NCI-H2081 treated with DMSO at 0.1 percent for 48 hours (cell line): ENCODE measurements around the gene SYT8.

Experiments
- DNase-seq: peaks from one replicate; lab custom pipeline; 2025; lab: John Stamatoyannopoulos, UW

The SYT8 gene

DNA sequence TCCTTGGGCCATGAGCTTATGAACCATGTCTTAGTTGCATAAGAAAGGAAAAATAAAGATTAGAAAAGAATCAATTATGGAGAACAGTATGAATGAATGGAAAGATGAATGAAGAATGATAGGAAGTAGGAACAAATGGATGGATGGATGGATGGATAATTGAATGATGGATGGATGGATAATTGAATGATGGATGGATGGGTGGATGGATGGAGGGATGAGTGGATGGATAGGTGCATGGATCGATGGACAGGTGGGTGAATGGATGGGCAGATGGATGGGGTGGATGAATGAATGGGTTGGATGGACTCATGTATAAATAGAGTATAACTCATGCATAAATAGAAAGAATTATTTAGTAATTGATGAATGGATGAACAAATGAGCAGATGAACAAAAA, 25.3 kb downstream of the SYT8 start:
- no peak for DNase-seq

- DNase-seq: no peak
Observed at GRCh38 chr11:1861435-1862411, 26.9 kb downstream of the SYT8 start.

DNA sequence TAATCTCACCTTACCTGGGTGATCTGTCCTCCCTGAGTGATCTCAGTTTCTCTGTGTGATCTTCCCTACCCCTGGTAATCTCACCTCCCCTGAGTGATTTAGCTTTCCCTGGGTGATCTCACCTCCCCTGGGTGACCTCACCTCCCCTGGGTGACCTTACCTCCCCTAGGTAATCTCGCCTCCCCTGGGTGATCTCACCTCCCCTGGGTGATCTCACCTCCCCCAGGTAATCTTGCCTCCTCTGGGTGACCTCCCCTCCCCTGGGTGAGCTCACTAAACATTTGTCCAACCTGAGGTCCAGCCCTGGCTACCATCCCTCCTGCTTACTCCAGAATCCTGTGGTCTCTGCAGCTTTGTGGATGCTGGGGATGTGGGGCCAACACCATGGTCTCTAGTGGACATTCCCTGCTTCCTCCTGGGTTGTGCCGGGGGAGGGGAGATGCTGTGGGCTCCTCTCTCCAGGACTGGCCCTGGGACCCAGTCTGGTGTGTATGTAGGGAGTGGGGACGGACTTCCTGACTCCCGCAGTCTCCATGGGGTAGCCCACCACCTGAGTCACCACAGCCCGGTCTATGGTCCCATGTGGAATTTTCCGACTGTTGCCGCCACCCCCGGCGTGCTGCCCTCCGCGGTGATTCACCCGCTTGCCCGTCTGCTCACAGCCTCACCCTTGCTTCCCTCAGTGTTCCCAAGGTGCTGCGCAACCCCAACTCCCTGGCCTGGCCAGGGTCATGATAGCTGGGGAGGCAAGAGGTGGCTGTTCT, 28.0 kb downstream of the SYT8 start:
- DNase-seq: no peak

GRCh38 chr11:1863352-1864216, 28.8 kb downstream of the SYT8 start:
- no peak for DNase-seq

- no peak for DNase-seq
Observed at GRCh38 chr11:1864231-1864630, 29.4 kb downstream of the SYT8 start.

DNA sequence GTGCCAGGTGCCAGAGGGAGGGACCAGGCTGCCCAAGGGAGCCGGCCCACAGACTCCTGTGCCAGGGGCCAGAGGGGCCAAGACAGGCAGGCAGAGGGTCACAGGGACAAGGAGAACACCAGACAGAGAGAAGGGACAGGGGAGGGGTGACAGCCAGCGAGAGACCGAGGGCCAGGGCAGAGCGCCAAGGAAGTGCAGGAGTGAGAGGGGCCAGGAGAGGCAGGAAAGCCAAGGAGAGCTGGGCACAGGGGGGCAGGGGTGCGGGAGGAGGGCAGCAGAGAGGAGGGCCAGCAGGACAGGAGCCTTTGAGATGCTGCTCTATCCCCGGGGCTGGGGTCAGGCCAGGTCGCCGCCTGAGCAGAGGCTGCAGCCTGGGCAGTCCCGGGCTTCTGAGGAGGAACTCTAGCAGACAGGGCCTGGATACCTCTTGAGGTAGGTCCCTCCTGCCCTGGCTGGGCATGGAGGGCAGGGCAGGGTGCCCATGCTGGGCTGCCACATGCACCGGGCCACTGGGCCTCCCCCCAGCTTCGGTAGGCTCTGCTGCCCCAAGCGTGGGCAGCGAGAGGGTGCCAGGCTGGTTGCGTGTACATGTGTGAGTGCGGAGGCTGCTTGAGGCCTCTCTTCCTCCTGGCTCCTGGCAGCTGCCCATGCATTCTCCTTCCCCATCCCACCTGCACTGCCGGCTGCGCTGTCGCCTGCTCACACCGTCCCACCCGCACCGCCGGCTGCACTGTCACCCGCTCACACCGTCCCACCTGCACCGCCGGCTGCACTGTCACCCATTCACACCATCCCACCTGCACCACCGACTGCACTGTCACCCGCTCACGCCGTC, 30.3 kb downstream of the SYT8 start:
- DNase-seq: no peak

- no peak for DNase-seq
Observed at GRCh38 chr11:1866226-1866625, 31.4 kb downstream of the SYT8 start.

DNA sequence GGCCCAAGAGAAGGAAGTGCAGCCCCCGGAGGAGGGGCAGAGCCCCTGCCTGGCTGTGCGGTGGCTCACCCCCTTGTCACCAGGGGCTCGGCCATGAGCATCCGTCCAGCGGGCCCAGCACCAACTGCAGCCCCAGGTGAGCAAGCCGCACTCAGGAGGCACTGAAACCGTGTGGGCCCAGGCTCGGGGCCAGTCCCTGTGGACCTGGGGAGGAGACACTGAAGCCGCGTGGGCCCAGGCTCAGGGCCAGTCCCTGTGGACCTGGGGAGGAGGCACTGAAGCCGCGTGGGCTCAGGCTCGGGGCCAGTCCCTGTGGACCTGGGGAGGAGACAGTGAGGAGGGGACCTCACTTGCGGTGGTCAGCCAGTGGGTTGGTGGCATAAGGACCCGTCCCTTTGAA, 32.0 kb downstream of the SYT8 start:
- no peak for DNase-seq

- no peak for DNase-seq
Observed at GRCh38 chr11:1867381-1867780, 32.6 kb downstream of the SYT8 start.

DNA sequence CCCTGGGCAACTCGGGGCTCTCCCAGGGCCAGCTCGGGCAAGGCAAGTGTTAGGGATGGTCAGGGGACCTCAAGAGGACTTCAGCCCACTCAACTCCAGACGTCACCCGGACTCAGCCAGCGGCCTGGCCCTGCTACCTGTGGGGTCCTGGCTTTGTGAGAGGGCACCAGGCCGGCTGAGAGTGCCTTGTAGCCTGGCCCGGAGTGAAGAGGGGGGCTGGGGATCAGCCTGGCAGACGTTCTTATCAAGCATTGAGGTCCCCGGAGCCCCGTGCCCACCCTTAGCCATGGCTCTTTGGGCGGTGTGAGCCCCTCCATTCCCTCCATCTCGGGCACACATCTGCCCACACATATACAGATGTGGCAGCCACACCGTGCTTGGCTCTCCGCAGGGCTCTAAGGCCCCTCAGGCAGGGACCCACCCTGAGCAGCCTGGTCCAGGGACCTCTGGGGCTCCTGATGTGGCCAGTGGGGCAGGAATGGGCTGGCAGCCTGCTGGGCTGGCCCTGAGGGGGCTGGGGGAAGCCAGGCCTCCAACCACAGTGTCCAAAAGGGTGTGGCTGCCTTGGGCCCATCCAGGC, 33.4 kb downstream of the SYT8 start:
- DNase-seq: no peak

DNA sequence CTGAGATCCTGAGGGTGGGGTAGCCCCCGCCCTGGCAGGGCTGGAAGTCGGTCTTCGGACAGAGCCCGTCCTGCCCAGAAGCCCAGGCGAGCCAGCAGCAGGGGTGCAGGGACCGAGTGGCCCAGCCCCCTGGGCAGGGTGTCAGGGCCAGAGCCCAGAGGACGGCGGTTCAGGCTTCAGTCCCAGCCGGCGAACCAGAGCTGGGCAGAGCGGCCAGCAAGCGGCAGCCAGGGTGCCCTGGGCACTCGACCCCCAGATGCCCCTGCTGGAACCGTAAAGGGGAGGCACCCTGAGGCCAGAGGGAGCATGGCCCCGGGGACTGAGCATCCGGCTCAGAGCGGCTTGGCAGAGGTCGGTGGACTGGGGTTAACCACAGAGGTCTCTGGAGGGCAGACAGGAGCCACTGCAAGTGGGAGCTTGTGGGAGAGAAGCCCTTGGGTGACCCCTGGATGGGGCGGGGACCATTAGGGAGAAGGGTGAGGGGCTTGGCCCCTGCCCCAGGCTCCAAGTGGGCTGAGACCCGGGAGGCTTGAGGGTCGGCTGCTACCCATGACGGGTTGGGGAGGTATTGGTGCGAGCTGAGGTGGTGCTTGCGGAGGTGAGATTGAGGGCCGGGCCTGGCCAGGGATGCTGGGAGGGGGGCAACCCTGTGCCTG, 34.0 kb downstream of the SYT8 start:
- no peak for DNase-seq

DNA sequence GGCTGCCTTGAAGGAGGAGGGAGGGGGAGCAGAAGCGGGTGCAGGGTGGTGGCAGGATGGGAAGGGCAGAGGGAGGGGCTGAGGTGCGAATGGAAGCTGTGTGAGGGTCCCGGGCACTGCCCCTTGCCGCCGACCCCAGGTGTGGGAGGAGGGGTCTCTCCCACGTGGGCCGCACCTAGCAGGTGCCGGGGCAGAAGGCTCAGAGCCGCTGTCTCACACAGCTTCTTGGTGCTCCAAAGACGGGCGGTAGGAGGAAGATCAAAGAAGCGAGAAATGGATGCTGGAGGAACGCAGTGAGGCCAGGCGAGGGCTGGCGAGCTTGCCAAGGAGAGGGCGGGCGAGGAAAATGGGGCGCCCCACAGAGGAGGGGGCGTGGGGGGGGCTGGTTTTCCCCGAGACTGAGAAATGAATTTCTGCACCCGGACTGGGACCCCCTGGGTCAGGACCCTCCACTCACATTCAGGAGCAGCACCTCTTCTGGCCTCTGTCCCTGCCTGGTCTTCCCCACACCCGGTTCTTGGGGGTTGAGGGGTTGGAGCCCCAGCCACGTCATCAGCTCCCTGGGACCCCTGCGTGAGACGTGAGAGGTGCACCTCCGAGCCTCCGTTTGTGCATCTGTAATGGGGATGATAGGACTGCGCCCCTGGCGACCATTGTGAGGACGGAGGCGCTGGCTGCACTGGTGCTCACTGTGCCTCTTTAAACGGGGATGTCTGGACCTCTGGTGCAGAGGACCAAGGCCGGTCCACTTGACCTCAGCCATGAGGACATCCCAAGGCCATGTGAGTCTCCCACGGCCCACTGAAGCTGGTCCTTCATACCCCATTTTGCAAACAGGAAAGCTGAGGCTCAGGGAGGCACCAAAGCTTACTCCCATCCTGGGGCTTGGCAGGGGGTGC, 34.9 kb downstream of the SYT8 start:
- no peak for DNase-seq

- DNase-seq: no peak
Observed at GRCh38 chr11:1870326-1870696, 35.5 kb downstream of the SYT8 start.

DNA sequence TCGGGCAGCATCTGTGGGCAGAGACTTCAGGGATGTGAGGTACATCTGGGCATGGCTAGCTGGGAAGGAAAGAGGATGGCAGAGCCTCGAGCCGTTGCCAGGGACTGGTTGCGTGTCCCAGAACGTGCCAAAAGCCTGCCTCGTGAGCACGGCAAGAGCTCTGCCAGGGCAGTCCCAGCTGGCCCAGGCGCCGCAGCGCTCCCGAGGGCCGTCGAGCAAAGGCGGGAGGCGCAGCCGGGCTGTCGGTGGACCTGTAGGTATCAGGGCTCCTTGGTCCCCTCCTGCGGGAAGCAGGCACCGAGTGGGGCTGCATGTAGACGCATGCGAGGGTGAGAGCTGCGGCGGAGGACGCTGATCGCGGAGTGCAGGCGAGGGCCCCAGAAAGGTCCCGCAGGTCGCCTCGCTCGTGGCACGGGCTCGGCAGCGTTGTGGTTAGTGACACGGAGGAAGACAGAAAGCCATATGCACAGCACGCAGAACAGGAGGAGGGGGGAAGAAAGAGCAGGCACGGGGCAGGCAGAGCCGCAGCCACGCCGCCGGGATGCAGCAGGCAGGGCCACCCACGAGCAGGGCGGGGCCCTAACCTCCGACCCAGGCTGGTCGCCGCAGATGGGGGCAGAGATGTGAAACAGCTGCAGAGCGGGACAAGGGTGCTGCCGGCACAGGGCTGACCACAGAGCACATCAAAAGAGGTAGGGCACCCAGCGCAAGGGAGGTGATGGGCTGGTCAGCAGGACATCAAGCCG, 36.1 kb downstream of the SYT8 start:
- DNase-seq: no peak

DNA sequence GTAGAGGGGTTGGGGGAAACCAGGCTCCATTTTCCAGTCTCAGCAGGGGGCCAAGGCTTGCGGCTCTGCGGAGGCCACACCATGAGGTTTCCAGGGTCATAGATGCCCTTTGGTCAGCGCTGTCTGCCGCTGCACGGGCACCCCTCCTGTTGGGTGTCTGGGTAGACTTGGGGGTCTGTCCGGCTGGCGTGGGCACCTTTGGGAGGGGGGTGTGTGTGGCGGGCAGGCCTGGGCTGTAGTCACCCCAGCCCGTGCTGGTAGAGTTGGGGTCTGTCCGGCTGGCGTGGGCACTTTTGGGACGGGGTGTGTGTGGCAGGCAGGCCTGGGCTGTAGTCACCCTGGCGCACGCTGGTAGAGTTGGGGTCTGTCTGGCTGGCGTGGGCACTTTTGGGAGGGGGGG, 36.7 kb downstream of the SYT8 start:
- no peak for DNase-seq

GRCh38 chr11:1872267-1872985, 37.6 kb downstream of the SYT8 start:
- no peak for DNase-seq

GRCh38 chr11:1873048-1873812, 38.4 kb downstream of the SYT8 start:
- DNase-seq: no peak
